Liver (tissue), 9 donors: ENCODE measurements around the gene LIPE. TPM values are rescaled to one million over a fixed set of nuclear protein-coding genes. Genes with fewer than 3 reads are reported as not detected.

Source experiments
- DNase-seq: peaks from one replicate; pipeline ENCODE4 v3.0.0-alpha.2; 2017; ENCODE audit warnings: low spot score
- H3K27ac ChIP-seq, 2 donors: one replicate each; pipeline ENCODE4 v1.7.0; 2013; ENCODE audit warnings: inconsistent platforms in 2 of 2, low read length in 2 of 2, control low read depth in 1 of 2, low read depth in 1 of 2, mild to moderate bottlenecking in 1 of 2
- H3K27me3 ChIP-seq, 4 donors: one replicate each; pipeline versions ENCODE4 v1.6.1 to v1.7.0; 2013; ENCODE audit warnings: low read length in 3 of 4, inconsistent platforms in 1 of 4, mild to moderate bottlenecking in 1 of 4, moderate library complexity in 1 of 4; ENCODE audit not compliant: control insufficient read depth in 4 of 4, insufficient read depth in 4 of 4
- H3K36me3 ChIP-seq, 4 donors: one replicate each; pipeline versions ENCODE4 v1.6.1 to v1.7.0; 2013; ENCODE audit warnings: low read length in 3 of 4, mild to moderate bottlenecking in 3 of 4, low read depth in 1 of 4, moderate library complexity in 1 of 4; ENCODE audit not compliant: control insufficient read depth in 4 of 4, insufficient read depth in 3 of 4
- H3K4me1 ChIP-seq, 4 donors: one replicate each; pipeline versions ENCODE4 v1.6.1 to v1.7.0; 2013; ENCODE audit warnings: low read length in 3 of 4, mild to moderate bottlenecking in 3 of 4, moderate library complexity in 1 of 4; ENCODE audit not compliant: control insufficient read depth in 4 of 4, insufficient read depth in 4 of 4
- H3K4me3 ChIP-seq, 3 donors: one replicate each; pipeline versions ENCODE4 v1.6.1 to v1.7.0; 2013; ENCODE audit warnings: low read length in 3 of 3, control low read depth in 1 of 3, low read depth in 1 of 3, mild to moderate bottlenecking in 1 of 3
- H3K9ac ChIP-seq, 2 donors: one replicate each; pipeline ENCODE4 v1.7.0; 2013; ENCODE audit warnings: low read length in 2 of 2, mild to moderate bottlenecking in 2 of 2, moderate library complexity in 2 of 2, control low read depth in 1 of 2, low read depth in 1 of 2
- H3K9me3 ChIP-seq, 4 donors: one replicate each; pipeline versions ENCODE4 v1.6.1 to v1.7.0; 2013; ENCODE audit warnings: low read length in 3 of 4; ENCODE audit not compliant: control insufficient read depth in 4 of 4
- ATF3 ChIP-seq: IDR thresholded peaks from 2 replicates; pipeline ENCODE4 v1.6.1; 2016; ENCODE audit warnings: antibody characterized with exemption
- CTCF ChIP-seq: fragments of 150-350 bp; IDR thresholded peaks from 2 replicates; pipeline ENCODE4 v1.5.1; 2017; ENCODE audit warnings: improper control_type of control experiment, low read depth, low read length; ENCODE audit not compliant: missing input control
- EGR1 ChIP-seq, 2 donors: IDR thresholded peaks; 2 replicates each; pipeline ENCODE4 v1.6.1; 2016 to 2018; ENCODE audit warnings: antibody characterized with exemption in 2 of 2, low read depth in 2 of 2
- FOXA1 ChIP-seq: IDR thresholded peaks from 2 replicates; pipeline ENCODE4 v1.6.1; 2016; ENCODE audit warnings: antibody characterized with exemption
- FOXA2 ChIP-seq: IDR thresholded peaks from 2 replicates; pipeline ENCODE4 v1.6.1; 2016; ENCODE audit warnings: antibody characterized with exemption
- GABPA ChIP-seq, 2 donors: IDR thresholded peaks in 1 of 2; conservative IDR thresholded peaks in 1 of 2; 2 replicates each; pipeline ENCODE4 v1.6.1; 2016; ENCODE audit warnings: antibody characterized with exemption in 2 of 2, mild to moderate bottlenecking in 1 of 2, moderate library complexity in 1 of 2
- HNF4A ChIP-seq, 2 donors: conservative IDR thresholded peaks; 2 replicates each; pipeline ENCODE4 v1.6.1; 2016; ENCODE audit warnings: antibody characterized with exemption in 2 of 2, mild to moderate bottlenecking in 2 of 2
- HNF4G ChIP-seq: IDR thresholded peaks from 2 replicates; pipeline ENCODE4 v1.6.1; 2016; ENCODE audit warnings: antibody characterized with exemption
- JUND ChIP-seq, 2 donors: IDR thresholded peaks; 2 replicates each; pipeline ENCODE4 v1.6.1; 2016; ENCODE audit warnings: antibody characterized with exemption in 2 of 2
- MAX ChIP-seq: IDR thresholded peaks from 2 replicates; pipeline ENCODE4 v1.6.1; 2016; ENCODE audit warnings: antibody characterized with exemption
- NR2F2 ChIP-seq: IDR thresholded peaks from 2 replicates; pipeline ENCODE4 v1.6.1; 2016; ENCODE audit warnings: antibody characterized with exemption
- RAD21 ChIP-seq, 2 donors: IDR thresholded peaks; 2 replicates each; pipeline ENCODE4 v1.6.1; 2016; ENCODE audit warnings: antibody characterized with exemption in 2 of 2, mild to moderate bottlenecking in 2 of 2
- REST ChIP-seq: IDR thresholded peaks from 2 replicates; pipeline ENCODE4 v1.6.1; 2016; ENCODE audit warnings: antibody characterized with exemption, mild to moderate bottlenecking
- RXRA ChIP-seq, 2 donors: IDR thresholded peaks; 2 replicates each; pipeline ENCODE4 v1.6.1; 2017 to 2018; ENCODE audit warnings: antibody characterized with exemption in 2 of 2, mild to moderate bottlenecking in 1 of 2
- SP1 ChIP-seq: IDR thresholded peaks from 2 replicates; pipeline ENCODE4 v1.6.1; 2018; ENCODE audit warnings: antibody characterized with exemption, mild to moderate bottlenecking
- TAF1 ChIP-seq: conservative IDR thresholded peaks from 2 replicates; pipeline ENCODE4 v1.6.1; 2016; ENCODE audit warnings: antibody characterized with exemption, mild to moderate bottlenecking
- YY1 ChIP-seq: IDR thresholded peaks from 2 replicates; pipeline ENCODE4 v1.6.1; 2016; ENCODE audit warnings: antibody characterized with exemption, mild to moderate bottlenecking
- ZBTB33 ChIP-seq: IDR thresholded peaks from 2 replicates; pipeline ENCODE4 v1.6.1; 2016; ENCODE audit warnings: antibody characterized with exemption
- WGBS: extraction: QIAGEN DNeasy Blood & Tissue Kit; methylation state at CpG from one replicate; pipeline ENCODE4 v1.1.7; 2013; 5-methylcytosine and 5-hydroxymethylcytosine counted together
- polyA plus RNA-seq, 2 donors: library from polyadenylated mRNA; stranded (reverse) in 1 of 2; unstranded in 1 of 2; fragments of 200-250 nt in 1 of 2; fragments of >200 nt in 1 of 2; fragmentation: Nextera tagmentation in 1 of 2; extraction: Ambion mirVana in 1 of 2; gene quantifications; one replicate each; pipeline versions ENCODE4 v1.2.1 to v1.2.3, GENCODE V29; 2013 to 2015
- total RNA-seq, 2 donors: library from RNA; depleted of rRNA; stranded (reverse); fragments of >200 nt; gene quantifications; one replicate each; pipeline ENCODE4 v1.2.3, GENCODE V29; 2014
- donor health status: healthy.
- donor health status: healthy.
- donor health status: healthy.
- donor health status: healthy.
- donor health status: healthy.

LIPE gene
- total and polyA plus RNA-seq, 4 donors = 0.88 to 4.7 (median 1.5) TPM

- Histone ChIP-seq H3K36me3 (peaks cover 6 to 37% (median 14%) of the 10 kb centered on the region in 4 donors), H3K27ac (no peak overlapping the region), H3K27me3 (no peaks in the 10 kb centered on the region), H3K9me3 (peaks cover 2 to 10% (median 8%) of the 10 kb centered on the region in 4 donors), H3K4me1 (no peaks in the 10 kb centered on the region), H3K9ac (no peak overlapping the region), H3K4me3 (no peak overlapping the region)
- TF ChIP-seq REST (no peak), TAF1 (no peak), HNF4A (conservative IDR thresholded peaks at IDR 0.05) (no peak), RAD21 (IDR thresholded peaks at IDR 0.05) (no peak), NR2F2 (no peak), MAX (no peak), GABPA (IDR thresholded peaks at IDR 0.05 in 1 of 2, conservative IDR thresholded peaks at IDR 0.05 in 1 of 2) (no peak), HNF4G (no peak), RXRA (IDR thresholded peaks at IDR 0.05) (no peak), ZBTB33 (no peak), EGR1 (IDR thresholded peaks at IDR 0.05; ENCODE audit: low read depth in 2 of 2) (no peak), ATF3 (no peak), JUND (IDR thresholded peaks at IDR 0.05) (no peak), YY1 (no peak)
- no peak for DNase-seq
- 96% methylated on average over 7 of the region's 7 CpGs for WGBS
These were observed 65.7 kb downstream of the LIPE start for GRCh38 chr19:42361545-42361910.

- Histone ChIP-seq H3K4me3 (no peak overlapping the region), H3K27me3 (no peaks in the 10 kb centered on the region), H3K9me3 (peaks cover 2 to 10% (median 8%) of the 10 kb centered on the region in 4 donors), H3K9ac (no peak overlapping the region), H3K36me3 (peaks cover 6 to 40% (median 14%) of the 10 kb centered on the region in 4 donors), H3K27ac (no peak overlapping the region), H3K4me1 (no peaks in the 10 kb centered on the region)
- 96% methylated on average over 16 of the region's 16 CpGs for WGBS
- TF ChIP-seq NR2F2 = no peak
- no peak for TF ChIP-seq CTCF
- no peak for TF ChIP-seq YY1
- TF ChIP-seq HNF4G = no peak
- no peak for TF ChIP-seq GABPA (IDR thresholded peaks at IDR 0.05 in 1 of 2, conservative IDR thresholded peaks at IDR 0.05 in 1 of 2)
- no peak for TF ChIP-seq SP1
- TF ChIP-seq JUND (IDR thresholded peaks at IDR 0.05) = no peak
- TF ChIP-seq ATF3 = no peak
- TF ChIP-seq FOXA2 = no peak
- TF ChIP-seq FOXA1 = no peak
- DNase-seq = no peak
These were observed 66.2 kb downstream of the LIPE start for GRCh38 chr19:42360787-42361544.
